ENCODE measurements around the gene CFAP47.

CFAP47 gene

GRCh38 chrX:36310136-36310535 lies 390.6 kb downstream of the CFAP47 start:
- no peak for DNase-seq

- no peak for DNase-seq
Measured at GRCh38 chrX:36314303-36314702, 394.8 kb downstream of the CFAP47 start.

- DNase-seq: no peak
Measured at GRCh38 chrX:36334572-36334971, 415.0 kb downstream of the CFAP47 start.

GRCh38 chrX:36336751-36337150 lies 417.2 kb downstream of the CFAP47 start:
- no peak for DNase-seq

- no peak for DNase-seq
Measured at GRCh38 chrX:36344301-36344700, 424.8 kb downstream of the CFAP47 start.

GRCh38 chrX:36348509-36348908 lies 429.0 kb downstream of the CFAP47 start:
- DNase-seq: no peak

GRCh38 chrX:36357855-36358254 lies 438.3 kb downstream of the CFAP47 start:
- no peak for DNase-seq

GRCh38 chrX:36364262-36364661 lies 444.7 kb downstream of the CFAP47 start:
- DNase-seq: no peak

GRCh38 chrX:36383495-36383894 lies 464.0 kb downstream of the CFAP47 start:
- no peak for DNase-seq

- DNase-seq: no peak
Measured at GRCh38 chrX:36388901-36389300, 469.4 kb downstream of the CFAP47 start.

- DNase-seq: no peak
Measured at GRCh38 chrX:36401774-36402173, 482.2 kb downstream of the CFAP47 start.

- no peak for DNase-seq
Measured at GRCh38 chrX:36407836-36408235, 488.3 kb downstream of the CFAP47 start.

- no peak for DNase-seq
Measured at GRCh38 chrX:36414056-36414455, 494.5 kb downstream of the CFAP47 start.

GRCh38 chrX:36422368-36422767 lies 502.8 kb downstream of the CFAP47 start:
- no peak for DNase-seq

GRCh38 chrX:36431819-36432218 lies 512.3 kb downstream of the CFAP47 start:
- DNase-seq: peak; percentile 16

GRCh38 chrX:36434522-36434921 lies 515.0 kb downstream of the CFAP47 start:
- no peak for DNase-seq
